Left lung (tissue), 10 donors: Measurements from ENCODE around the gene TSPEAR. TPM values are rescaled to one million over a fixed set of nuclear protein-coding genes. Genes with fewer than 3 reads are reported as not detected.

Source experiments
- ATAC-seq: fragments of 200-7000 bp; cut with Tn5 transposase; one replicate; pipeline ENCODE4 v1.9.1; 2020; ENCODE audit warnings: moderate library complexity
- DNase-seq, 4 donors: peaks; one replicate each; pipeline ENCODE4 v3.0.0-alpha.2; 2013 to 2020
- H3K27ac ChIP-seq, 2 donors: fragments of 200-600 bp; sonication (generic) in 1 of 2; one replicate each; pipeline versions ENCODE4 v1.5.0 to v1.8.0; 2020 to 2021
- H3K27me3 ChIP-seq, 2 donors: fragments of 200-600 bp; sonication (generic) in 1 of 2; one replicate each; pipeline versions ENCODE4 v1.5.0 to v1.8.0; 2020 to 2021
- H3K36me3 ChIP-seq, 2 donors: fragments of 200-600 bp; sonication (generic) in 1 of 2; one replicate each; pipeline versions ENCODE4 v1.5.0 to v1.8.0; 2020 to 2021
- H3K4me1 ChIP-seq, 2 donors: fragments of 200-600 bp; one replicate each; pipeline ENCODE4 v1.8.0; 2021
- H3K4me3 ChIP-seq, 2 donors: fragments of 200-600 bp; sonication (generic) in 1 of 2; one replicate each; pipeline versions ENCODE4 v1.5.0 to v1.8.0; 2020 to 2021; ENCODE audit warnings: mild to moderate bottlenecking in 1 of 2
- H3K9me3 ChIP-seq, 2 donors: fragments of 200-600 bp; sonication (generic) in 1 of 2; one replicate each; pipeline versions ENCODE4 v1.5.0 to v1.8.0; 2020 to 2021
- CTCF ChIP-seq, 2 donors: fragments of 200-600 bp; sonication (generic) in 1 of 2; IDR thresholded peaks; one replicate each; pipeline versions ENCODE4 v1.5.0 to v1.8.0; 2021; ENCODE audit warnings: antibody characterized with exemption in 2 of 2
- intact Hi-C, 2 donors: fragments of 100-400 bp; cut with DNase I; formaldehyde crosslinking; loops; one replicate each; pipeline versions ENCODE4 v1.11.2 to v1.14.2; 2022
- polyA plus RNA-seq, 6 donors: library from polyadenylated mRNA; unstranded; fragments of 120-200 nt; gene quantifications; one replicate each; pipeline ENCODE4 v1.2.1, GENCODE V29; 2013; ENCODE audit not compliant: insufficient read length in 6 of 6
- total RNA-seq, 2 donors: library from RNA; stranded (reverse); fragmentation: NEBNext Ultra II Directional; extraction: Animal tissue kit (Norgen Biotek cat#: 25700); gene quantifications; one replicate each; pipeline ENCODE4 v1.2.1, GENCODE V29; 2021
- donor health status: DM: no; HTN: yes; CAD: no.
- donor health status: DM: no; HTN: no; CAD: no.

TSPEAR gene
- total and polyA plus RNA-seq, 8 donors, result 0.10 to 4.7 (median 3.3) TPM

- peaks cover 0 to 36% of the 10 kb centered on the region in 2 donors for H3K27me3 ChIP-seq
- ATAC-seq (peak; percentile 22), DNase-seq (peak in 2 of 4 donors; percentile 26 to 61)
- H3K36me3 ChIP-seq, result no peaks in the 10 kb centered on the region
- intact Hi-C loops, result no loop called here
- H3K27ac ChIP-seq, result no peak overlapping the region
- no peak for TF ChIP-seq CTCF (IDR thresholded peaks at IDR 0.05)
- H3K9me3 ChIP-seq, result peaks cover 0 to 3% of the 10 kb centered on the region in 2 donors
- H3K4me1 ChIP-seq, result no peaks in the 10 kb centered on the region
- H3K4me3 ChIP-seq, result no peak overlapping the region
These were observed 190.0 kb downstream of the TSPEAR start for GRCh38 chr21:44521301-44521927.

DNA sequence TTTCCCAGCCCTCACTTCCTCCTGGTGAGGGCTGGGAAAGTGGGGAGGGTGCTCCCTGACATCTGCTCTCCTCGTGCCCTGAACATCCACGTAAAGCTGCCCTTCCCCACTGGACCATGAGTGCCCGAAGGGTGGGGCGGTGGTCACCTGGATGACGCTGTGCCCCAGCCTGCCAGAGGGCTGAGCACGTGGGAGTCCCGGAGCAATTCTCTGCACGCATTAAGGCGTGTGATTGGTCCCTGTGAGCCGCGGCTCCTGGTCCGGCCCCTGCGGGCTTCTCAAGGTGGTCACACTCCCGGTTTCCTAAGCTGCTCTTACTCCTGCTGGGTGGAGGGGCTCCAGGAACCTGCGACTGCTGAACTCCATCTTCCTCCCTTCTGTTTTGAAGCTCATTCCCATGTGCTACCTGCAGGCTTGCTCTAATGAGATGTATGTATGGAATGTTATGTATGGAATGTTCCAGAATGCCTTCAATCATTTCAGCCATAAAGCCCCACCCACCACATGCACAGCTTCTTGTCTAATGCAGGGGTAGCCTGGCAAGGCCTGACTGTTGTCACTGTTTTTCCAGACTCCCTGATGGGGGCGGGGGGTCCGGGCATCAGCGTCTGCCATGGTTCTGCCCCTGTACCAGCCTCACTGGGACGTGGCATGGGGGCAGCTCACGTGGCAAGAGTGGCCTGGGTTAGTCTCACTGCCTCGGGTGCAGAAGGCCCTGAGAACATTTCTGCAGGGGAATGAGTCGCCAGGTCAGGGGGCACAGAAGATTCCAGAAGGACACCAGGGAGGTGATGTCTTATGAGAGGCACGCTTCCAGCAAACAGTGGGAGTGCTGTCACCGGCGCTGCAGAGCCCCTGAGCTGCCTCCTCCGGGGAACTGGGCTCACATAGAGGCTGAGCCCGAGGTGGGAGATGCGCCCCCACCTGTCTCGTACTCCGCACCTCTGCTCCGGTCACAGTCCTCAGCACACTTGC is 190.8 kb downstream of the TSPEAR start:
- ATAC-seq, result no peak
- DNase-seq, result peak in 1 of 4 donors; percentile 21
- intact Hi-C loops, result no loop called here
- TF ChIP-seq CTCF (IDR thresholded peaks at IDR 0.05), result no peak
- Histone ChIP-seq H3K36me3 (no peaks in the 10 kb centered on the region), H3K9me3 (peaks cover 0 to 3% of the 10 kb centered on the region in 2 donors), H3K4me1 (no peaks in the 10 kb centered on the region), H3K27ac (no peak overlapping the region), H3K27me3 (peaks cover 0 to 36% of the 10 kb centered on the region in 2 donors), H3K4me3 (no peak overlapping the region)

- H3K27me3 ChIP-seq, result peaks cover 0 to 36% of the 10 kb centered on the region in 2 donors
- no peak overlapping the region for H3K4me3 ChIP-seq
- no peaks in the 10 kb centered on the region for H3K36me3 ChIP-seq
- intact Hi-C loops, result no loop called here
- DNase-seq (peak in 2 of 4 donors; percentile 24 to 51), ATAC-seq (no peak)
- no peaks in the 10 kb centered on the region for H3K4me1 ChIP-seq
- no peak for TF ChIP-seq CTCF (IDR thresholded peaks at IDR 0.05)
- H3K27ac ChIP-seq, result no peak overlapping the region
- peaks cover 0 to 3% of the 10 kb centered on the region in 2 donors for H3K9me3 ChIP-seq
These were observed 191.7 kb downstream of the TSPEAR start for GRCh38 chr21:44519346-44520325.

GRCh38 chr21:44518686-44519085 is 192.7 kb downstream of the TSPEAR start:
- intact Hi-C loops, result no loop called here

More at GRCh38 chr21:44518686-44519085, 192.7 kb downstream of the TSPEAR start:
- no peak overlapping the region for H3K4me3 ChIP-seq
- peaks cover 0 to 36% of the 10 kb centered on the region in 2 donors for H3K27me3 ChIP-seq
- no peaks in the 10 kb centered on the region for H3K4me1 ChIP-seq
- no peak for ATAC-seq
- DNase-seq, result peak in 1 of 4 donors; percentile 49
- no peak overlapping the region for H3K27ac ChIP-seq
- H3K36me3 ChIP-seq, result no peaks in the 10 kb centered on the region
- TF ChIP-seq CTCF (IDR thresholded peaks at IDR 0.05), result no peak
- H3K9me3 ChIP-seq, result peaks cover 0 to 3% of the 10 kb centered on the region in 2 donors
